Activated CD8-positive, alpha-beta T cell treated with anti-CD3 and anti-CD28 coated beads for 36 hours (primary cell): ENCODE measurements around the gene LPIN3. TPM values are rescaled to one million over a fixed set of nuclear protein-coding genes. Genes with fewer than 3 reads are reported as not detected.

Experiments
- ATAC-seq: fragments of 200-7000 bp; cut with Tn5 transposase; one replicate; pipeline ENCODE4 v1.10.0; 2021; ENCODE audit warnings: mild to moderate bottlenecking, moderate library complexity
- CTCF ChIA-PET: fragments of 350-600 bp; sonication (Branson Sonifier 250); formaldehyde crosslinking; loops from one replicate; lab custom pipeline; 2021; ENCODE audit warnings: antibody characterized with exemption; lab: Charles Lee
- POLR2A ChIA-PET: fragments of 350-600 bp; sonication (Branson Sonifier 250); formaldehyde crosslinking; loops from one replicate; lab custom pipeline; 2021; ENCODE audit warnings: antibody characterized with exemption; lab: Charles Lee
- DNase-seq: peaks from one replicate; pipeline ENCODE4 v3.0.0-alpha.2; 2020
- H3K27ac Mint-ChIP-seq: one replicate; pipeline ENCODE4 v1.8.0; 2021; ENCODE audit warnings: mild to moderate bottlenecking, mixed read lengths
- H3K27me3 Mint-ChIP-seq: one replicate; pipeline ENCODE4 v1.8.0; 2021; ENCODE audit warnings: mixed read lengths
- H3K36me3 Mint-ChIP-seq: one replicate; pipeline ENCODE4 v1.8.0; 2021; ENCODE audit warnings: low read depth, mixed read lengths
- H3K4me1 Mint-ChIP-seq: one replicate; pipeline ENCODE4 v1.8.0; 2021; ENCODE audit warnings: low read depth, mixed read lengths
- H3K4me3 Mint-ChIP-seq: one replicate; pipeline ENCODE4 v1.8.0; 2021; ENCODE audit warnings: mild to moderate bottlenecking, moderate library complexity, mixed read lengths
- H3K9me3 Mint-ChIP-seq: one replicate; pipeline ENCODE4 v1.8.0; 2021; ENCODE audit warnings: mixed read lengths
- intact Hi-C: fragments of 100-400 bp; cut with micrococcal nuclease; formaldehyde crosslinking; loops from one replicate; pipeline ENCODE4 v1.10.0; 2022
- total RNA-seq, 2 experiments: library from RNA; stranded (reverse); gene quantifications; one replicate each; pipeline ENCODE4 v1.2.3, GENCODE V29; 2021
- TF ChIP-seq, protein P1 (sequence below): fragments of 200-600 bp; IDR thresholded peaks from one replicate; pipeline ENCODE4 v1.8.0; 2022; ENCODE audit warnings: antibody characterized with exemption, mild to moderate bottlenecking

LPIN3 gene
- total RNA-seq, 2 experiments from 2014 or later: 0.86 to 0.87 TPM

GRCh38 chr20:41316051-41316450 is 24.6 kb upstream of the LPIN3 start:
- H3K27ac Mint-ChIP-seq: no peak overlapping the region
- intact Hi-C loops: no loop called here

GRCh38 chr20:41316602-41317545 is 23.7 kb upstream of the LPIN3 start:
- TF ChIP-seq, protein P1, sequence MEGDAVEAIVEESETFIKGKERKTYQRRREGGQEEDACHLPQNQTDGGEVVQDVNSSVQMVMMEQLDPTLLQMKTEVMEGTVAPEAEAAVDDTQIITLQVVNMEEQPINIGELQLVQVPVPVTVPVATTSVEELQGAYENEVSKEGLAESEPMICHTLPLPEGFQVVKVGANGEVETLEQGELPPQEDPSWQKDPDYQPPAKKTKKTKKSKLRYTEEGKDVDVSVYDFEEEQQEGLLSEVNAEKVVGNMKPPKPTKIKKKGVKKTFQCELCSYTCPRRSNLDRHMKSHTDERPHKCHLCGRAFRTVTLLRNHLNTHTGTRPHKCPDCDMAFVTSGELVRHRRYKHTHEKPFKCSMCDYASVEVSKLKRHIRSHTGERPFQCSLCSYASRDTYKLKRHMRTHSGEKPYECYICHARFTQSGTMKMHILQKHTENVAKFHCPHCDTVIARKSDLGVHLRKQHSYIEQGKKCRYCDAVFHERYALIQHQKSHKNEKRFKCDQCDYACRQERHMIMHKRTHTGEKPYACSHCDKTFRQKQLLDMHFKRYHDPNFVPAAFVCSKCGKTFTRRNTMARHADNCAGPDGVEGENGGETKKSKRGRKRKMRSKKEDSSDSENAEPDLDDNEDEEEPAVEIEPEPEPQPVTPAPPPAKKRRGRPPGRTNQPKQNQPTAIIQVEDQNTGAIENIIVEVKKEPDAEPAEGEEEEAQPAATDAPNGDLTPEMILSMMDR: no peak
- no peaks in the 10 kb centered on the region for H3K27me3 Mint-ChIP-seq
- no peaks in the 10 kb centered on the region for H3K9me3 Mint-ChIP-seq
- DNase-seq: peak; percentile 85
- POLR2A ChIA-PET: interaction anchor here (0.6 to 1.8 kb wide), 6 partner anchors 13 to 376 kb away, joined by 3 to 7 read pairs (median 4); no protein-coding TSS in a partner anchor
- intact Hi-C loops: no loop called here
- peaks cover under 1% of the 10 kb centered on the region for H3K36me3 Mint-ChIP-seq
- H3K27ac Mint-ChIP-seq: peak overlapping the region; percentile 87
- ATAC-seq: peak; percentile 64
- peaks cover 31% of the 10 kb centered on the region for H3K4me1 Mint-ChIP-seq
- CTCF ChIA-PET: interaction anchor here (0.7 to 0.8 kb wide), 2 partner anchors 23 to 24 kb away, joined by 3 read pairs; partner anchors contain the start of gene LPIN3
- peak overlapping the region; percentile 91 for H3K4me3 Mint-ChIP-seq

More at GRCh38 chr20:41316051-41316450, 24.6 kb upstream of the LPIN3 start:
- H3K4me1 Mint-ChIP-seq: peaks cover 31% of the 10 kb centered on the region
- DNase-seq: no peak
- H3K9me3 Mint-ChIP-seq: no peaks in the 10 kb centered on the region
- ChIA-PET POLR2A (interaction anchor here (0.6 to 1.1 kb wide), 4 partner anchors 13 to 124 kb away, joined by 3 to 4 read pairs (median 3); no protein-coding TSS in a partner anchor), CTCF (interaction anchor here (0.7 to 0.8 kb wide), 2 partner anchors 24 to 25 kb away, joined by 3 read pairs; partner anchors contain the start of gene LPIN3)
- H3K4me3 Mint-ChIP-seq: peak overlapping the region; percentile 91
- H3K27me3 Mint-ChIP-seq: no peaks in the 10 kb centered on the region
- TF ChIP-seq, protein P1: no peak
- ATAC-seq: no peak
- H3K36me3 Mint-ChIP-seq: peaks cover 3% of the 10 kb centered on the region

DNA sequence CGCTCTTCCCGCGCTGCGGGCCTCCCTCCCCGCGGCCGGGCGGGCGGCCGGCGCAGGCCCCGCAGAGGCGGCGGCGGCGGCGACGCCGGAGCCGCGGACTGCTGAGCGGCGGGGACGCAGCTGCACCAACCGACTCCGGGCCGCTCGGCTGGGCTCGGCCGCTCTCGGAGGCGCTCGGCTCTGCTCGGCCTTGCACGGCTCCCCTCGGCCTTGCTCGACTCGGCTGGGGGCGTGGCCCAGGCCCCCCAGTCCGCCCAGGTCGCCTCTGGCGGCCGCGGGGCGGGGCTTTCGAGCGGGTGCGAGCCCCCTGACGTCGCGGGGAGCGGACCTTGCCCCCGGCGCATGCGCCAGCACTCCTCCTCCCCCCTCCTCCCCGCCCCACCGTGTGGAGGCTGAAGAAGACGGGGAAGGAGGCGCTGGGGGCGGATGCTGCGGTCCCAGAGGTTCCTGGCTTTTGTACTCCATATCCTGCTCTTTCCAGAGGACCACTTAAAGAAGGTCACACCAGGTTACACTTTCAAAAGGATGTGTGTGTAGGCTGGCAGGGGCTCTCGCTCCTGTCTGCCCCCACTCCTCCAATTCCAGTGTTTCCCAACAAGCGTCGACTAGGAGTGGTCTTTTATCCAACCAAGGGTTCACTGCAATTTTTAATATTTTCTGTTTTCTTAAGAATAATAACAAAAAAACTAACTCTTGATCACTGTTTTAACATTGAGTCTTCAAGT is 22.9 kb upstream of the LPIN3 start, which contains the start of gene ZHX3:
TSS of gene ZHX3 (minus strand) at position 186 of the 725 bp plus-strand sequence. CDS start 112,815 bp downstream, outside the sequence.
- Mint-ChIP-seq H3K27ac (peak within 1 kb of the TSS; percentile 87), H3K36me3 (no peaks in the 10 kb centered on the region), H3K4me1 (peaks cover 31% of the 10 kb centered on the region), H3K4me3 (peak within 1 kb of the TSS; percentile 91), H3K27me3 (no peaks in the 10 kb centered on the region), H3K9me3 (no peaks in the 10 kb centered on the region)
- intact Hi-C loops: no loop called here
- ATAC-seq (peak; percentile 99), DNase-seq (peak; percentile 96)
- ChIA-PET POLR2A (interaction anchor here (1.4 to 1.8 kb wide), 2 partner anchors 161 to 375 kb away, joined by 5 to 7 read pairs; no protein-coding TSS in a partner anchor), CTCF (interaction anchor here (1.0 kb wide), 1 partner anchor 22 kb away, joined by 5 read pairs; no protein-coding TSS in a partner anchor)
- TF ChIP-seq, protein P1: no peak

DNA sequence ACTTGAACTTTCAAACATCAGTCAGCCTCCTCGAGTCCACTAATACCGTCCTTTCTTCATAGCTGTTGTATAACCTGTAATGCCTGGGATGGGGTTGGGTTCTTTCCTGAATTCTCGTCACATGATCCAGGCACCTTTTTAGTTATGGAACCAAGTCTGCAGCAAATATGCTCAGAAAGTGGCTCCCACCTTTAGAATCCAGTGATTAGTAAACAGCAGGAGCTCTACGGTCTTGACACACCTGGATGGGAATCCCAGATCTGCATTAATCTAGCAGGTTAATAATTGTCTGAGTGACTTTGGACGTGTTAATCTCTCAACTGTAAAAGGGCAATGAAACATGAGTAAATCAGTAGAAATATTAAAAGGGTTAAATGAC is 22.4 kb upstream of the LPIN3 start:
- Mint-ChIP-seq H3K4me1 (peaks cover 31% of the 10 kb centered on the region), H3K9me3 (no peaks in the 10 kb centered on the region), H3K27ac (peak overlapping the region; percentile 61), H3K4me3 (peak overlapping the region; percentile 50), H3K27me3 (no peaks in the 10 kb centered on the region), H3K36me3 (no peaks in the 10 kb centered on the region)
- DNase-seq (no peak), ATAC-seq (no peak)
- POLR2A ChIA-PET: interaction anchor here (0.7 to 1.8 kb wide), 2 partner anchors 11 to 162 kb away, joined by 3 to 7 read pairs; no protein-coding TSS in a partner anchor
- CTCF ChIA-PET: interaction anchor here (0.8 to 1.0 kb wide), 2 partner anchors 21 to 223 kb away, joined by 3 to 5 read pairs; no protein-coding TSS in a partner anchor
- TF ChIP-seq, protein P1: no peak
- intact Hi-C loops: no loop called here
